Hematopoietic multipotent progenitor cell (in vitro differentiated cells): ENCODE measurements around the gene LEKR1. TPM values are rescaled to one million over a fixed set of nuclear protein-coding genes. Genes with fewer than 3 reads are reported as not detected.
"Not testable (repeated sequence)": the region's sequence is repeated elsewhere in the genome, so short reads cannot be mapped to it uniquely, and the experiment has no call there.

Experiments used
- DNase-seq, 3 donors: peaks; one replicate each; pipeline ENCODE4 v3.0.0-alpha.2; 2011 to 2015; ENCODE audit warnings: low read depth in 2 of 3, low spot score in 2 of 3
- total RNA-seq: library from RNA; depleted of rRNA; stranded (reverse); fragments of >200 nt; gene quantifications from one replicate; pipeline ENCODE4 v1.2.3, GENCODE V29; 2012

Gene LEKR1
- total RNA-seq, 1 donor = 1.1 TPM

DNA sequence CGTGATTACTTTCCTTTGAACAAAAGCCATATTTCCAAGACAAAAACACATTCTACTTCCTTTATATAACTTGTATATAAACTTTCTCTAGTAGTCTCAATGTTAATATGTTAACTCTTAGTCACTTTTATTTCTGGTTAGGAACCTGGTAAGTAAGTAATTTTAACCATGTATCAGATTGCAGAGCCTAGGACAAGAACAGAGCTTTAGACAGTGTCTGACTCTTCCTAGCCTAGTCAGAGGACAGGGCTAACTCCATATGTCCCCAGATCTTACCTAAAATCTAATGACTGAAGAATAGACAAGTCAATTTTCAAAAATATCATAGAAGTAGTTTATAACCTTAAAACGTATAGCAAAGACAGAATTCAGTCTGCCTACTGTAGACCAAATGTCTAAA is 8.3 kb downstream of the LEKR1 start:
- no peak for DNase-seq

- DNase-seq = no peak
Observed at GRCh38 chr3:156834962-156835535, 8.9 kb downstream of the LEKR1 start.

GRCh38 chr3:156836701-156837100 is 10.5 kb downstream of the LEKR1 start:
- DNase-seq = no peak

- DNase-seq = no peak
Observed at GRCh38 chr3:156837115-156837514, 11.0 kb downstream of the LEKR1 start.

DNA sequence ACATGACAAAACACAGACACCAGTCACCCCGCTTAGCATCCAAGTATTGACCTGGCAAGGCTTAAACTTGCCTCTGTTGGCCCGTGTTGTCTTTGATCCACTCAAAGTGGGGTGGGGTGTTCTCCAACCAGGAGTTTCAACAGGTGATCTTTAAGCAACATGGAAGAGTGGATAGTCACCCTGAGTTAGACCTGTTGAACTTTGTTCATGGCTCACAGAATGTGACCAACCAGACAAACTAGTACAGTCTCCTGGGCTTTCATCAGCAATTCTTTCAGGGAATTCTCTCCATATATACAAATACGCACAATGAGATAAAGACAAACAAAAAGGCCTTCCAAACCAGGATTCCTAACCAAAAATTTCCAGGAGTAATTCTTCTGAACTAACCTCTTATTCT is 11.9 kb downstream of the LEKR1 start:
- DNase-seq = no peak

DNA sequence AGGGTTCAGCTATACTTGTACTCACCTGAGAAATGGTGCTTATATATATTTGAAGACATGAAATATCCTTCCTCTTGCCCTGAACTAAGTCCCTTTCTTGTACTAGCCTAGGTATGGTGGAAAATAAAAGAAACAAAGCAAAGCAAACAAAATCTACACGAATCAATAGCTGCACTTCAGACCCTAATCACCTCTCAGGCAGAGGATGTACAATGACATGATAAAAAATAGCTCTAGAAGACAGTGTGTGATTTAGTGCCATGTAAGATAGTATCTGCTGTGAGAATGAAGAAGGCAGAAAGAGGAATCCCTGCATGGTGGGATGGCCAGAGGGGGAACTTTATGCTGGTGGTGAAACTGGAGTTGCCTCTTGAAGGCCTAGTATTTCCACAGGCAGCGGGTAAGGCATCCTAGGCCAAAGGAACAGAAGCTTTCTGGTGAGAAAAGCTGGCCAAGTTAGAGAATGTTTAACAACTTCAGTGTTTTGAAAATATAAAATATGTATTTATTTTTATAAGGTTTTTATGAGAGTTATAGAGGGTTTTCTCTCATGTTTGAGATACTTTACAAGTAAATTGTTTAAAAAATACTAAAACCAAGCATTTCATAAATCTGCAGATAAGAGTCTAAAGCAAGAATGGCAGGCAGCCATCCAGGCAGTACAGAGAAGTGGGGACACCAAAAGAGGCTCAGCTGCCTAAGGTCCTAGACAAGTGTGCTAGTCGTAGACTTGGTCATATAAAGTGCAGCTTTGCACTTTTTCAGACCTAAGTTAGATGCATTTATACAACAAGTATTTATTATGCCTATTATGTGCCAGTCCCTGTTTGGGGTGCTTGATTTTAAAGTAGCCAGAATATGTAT is 14.9 kb downstream of the LEKR1 start:
- DNase-seq = no peak

DNA sequence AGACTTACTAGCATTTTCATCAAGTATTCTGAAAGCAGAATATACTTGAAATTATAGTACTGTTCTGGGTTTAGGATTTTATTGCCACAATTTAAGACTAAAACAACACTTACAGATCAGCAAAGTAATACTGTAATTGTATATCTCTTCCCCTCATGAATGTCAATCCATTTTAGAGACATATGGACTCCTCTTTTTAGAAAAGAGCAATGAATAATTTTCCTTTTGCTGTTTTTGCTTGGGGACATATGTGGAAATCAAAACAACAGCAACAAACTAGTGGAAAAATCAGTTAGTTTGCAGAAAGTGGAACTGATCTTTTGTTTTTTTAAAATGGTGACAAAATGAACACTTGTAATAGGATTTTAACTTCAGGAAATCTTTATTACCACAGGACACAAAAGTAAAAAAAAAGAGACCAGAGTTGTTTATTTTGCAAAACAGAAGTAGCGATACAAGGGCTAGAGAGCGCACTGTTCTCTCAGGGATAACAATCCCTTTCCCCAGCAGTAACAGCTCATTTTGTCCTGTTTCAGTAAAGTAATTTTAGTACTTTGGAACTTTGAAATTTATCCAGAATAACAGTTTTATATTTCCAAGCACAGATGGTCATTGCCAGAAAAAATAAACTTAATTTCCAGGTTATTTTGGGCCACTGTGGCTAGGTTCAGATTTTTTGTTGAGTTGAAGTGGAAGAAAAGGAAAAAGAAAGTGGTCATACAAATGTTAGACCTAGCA is 17.1 kb downstream of the LEKR1 start:
- DNase-seq = no peak

DNA sequence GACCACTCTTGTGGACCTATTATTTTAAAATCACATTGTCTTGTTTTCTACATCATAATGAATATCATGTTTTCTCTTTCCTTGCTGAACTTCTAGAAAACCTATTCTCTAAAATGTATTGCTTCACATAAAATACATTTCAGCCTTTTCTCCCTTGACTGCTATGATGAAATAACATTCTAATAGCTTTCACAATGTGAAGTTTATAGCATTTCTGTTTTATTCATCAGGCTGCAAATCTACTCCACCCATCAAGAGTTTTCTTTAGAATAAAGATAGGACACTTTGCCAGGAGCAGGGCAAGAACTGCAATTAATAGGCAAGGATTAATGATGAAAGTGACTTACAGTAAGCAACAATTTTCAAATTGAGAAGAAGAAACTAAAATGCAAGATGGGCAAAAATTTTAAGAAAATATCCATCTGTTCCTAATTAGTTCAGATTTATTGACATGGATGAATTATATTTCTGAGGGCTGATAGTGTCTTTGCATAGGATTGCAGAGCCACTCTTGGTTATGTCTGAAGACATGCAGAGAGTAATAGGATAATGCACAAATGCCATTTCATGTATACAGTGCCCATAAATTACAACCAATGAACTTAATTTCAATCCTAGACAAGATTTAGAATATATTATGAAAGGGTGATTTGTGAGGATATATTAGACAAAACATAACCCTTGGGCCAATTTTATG is 21.7 kb downstream of the LEKR1 start:
- no peak for DNase-seq

DNA sequence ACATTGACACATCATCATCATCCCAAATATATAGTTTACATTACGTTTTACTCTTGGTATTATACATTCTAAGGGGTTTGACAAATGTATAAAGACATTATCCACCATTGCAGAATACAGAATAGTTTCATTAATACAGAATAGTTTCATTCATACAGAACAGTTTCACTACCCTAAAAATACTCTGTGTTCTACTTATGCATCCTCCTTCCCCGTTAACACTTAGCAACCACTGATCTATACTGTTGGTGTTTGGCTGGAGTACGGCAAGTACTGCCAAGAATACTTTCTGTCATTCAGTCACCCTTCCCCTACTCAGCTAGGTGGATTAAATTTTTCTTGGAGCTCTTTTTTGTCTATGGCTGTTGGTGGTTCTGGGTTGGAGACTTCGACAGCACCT is 33.4 kb downstream of the LEKR1 start:
- no peak for DNase-seq

GRCh38 chr3:156860873-156861272 is 34.7 kb downstream of the LEKR1 start:
- DNase-seq = no peak

GRCh38 chr3:156862338-156862737 is 36.2 kb downstream of the LEKR1 start:
- DNase-seq = no peak

DNA sequence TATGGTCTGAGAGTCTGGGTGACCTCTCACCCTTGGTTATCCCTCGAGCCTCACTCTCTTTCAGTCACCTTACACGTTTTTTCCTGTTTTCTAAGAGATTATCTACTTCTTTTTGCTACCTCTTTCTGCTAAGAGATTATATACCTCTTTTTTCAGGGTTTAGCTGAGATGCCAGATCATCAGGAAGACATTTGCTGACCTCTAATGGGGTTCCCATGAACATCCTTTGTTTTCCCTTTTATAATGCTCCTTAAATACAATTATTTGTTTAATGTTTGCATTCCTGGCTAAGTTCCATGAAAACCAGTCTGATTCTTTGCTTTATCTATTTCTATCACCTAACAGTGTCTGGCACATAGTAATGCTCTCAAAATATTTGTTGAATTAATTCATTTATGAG is 39.6 kb downstream of the LEKR1 start:
- DNase-seq = no peak

GRCh38 chr3:156867174-156867573 is 41.0 kb downstream of the LEKR1 start:
- DNase-seq = no peak

- no peak for DNase-seq
Observed at GRCh38 chr3:156867920-156868319, 41.8 kb downstream of the LEKR1 start.

DNA sequence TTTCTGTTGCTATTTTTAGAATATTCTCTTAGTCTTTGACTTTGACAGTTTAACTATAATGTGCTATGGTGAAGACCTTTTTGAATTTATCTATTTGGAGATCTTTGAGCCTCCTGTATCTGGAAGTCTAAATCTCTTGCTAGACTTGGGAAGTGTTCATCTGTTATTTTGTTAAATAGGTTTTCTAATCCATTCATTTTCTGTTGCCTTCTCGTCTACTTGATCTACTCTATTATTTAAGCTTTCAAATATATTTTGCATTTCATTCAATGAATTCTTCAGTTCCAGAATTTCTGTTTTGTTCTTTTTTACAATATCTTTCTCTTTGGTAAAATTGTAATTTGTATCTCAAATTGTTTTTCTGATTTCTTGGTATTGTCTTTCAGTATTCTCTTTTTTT is 47.8 kb downstream of the LEKR1 start:
- no peak for DNase-seq

DNA sequence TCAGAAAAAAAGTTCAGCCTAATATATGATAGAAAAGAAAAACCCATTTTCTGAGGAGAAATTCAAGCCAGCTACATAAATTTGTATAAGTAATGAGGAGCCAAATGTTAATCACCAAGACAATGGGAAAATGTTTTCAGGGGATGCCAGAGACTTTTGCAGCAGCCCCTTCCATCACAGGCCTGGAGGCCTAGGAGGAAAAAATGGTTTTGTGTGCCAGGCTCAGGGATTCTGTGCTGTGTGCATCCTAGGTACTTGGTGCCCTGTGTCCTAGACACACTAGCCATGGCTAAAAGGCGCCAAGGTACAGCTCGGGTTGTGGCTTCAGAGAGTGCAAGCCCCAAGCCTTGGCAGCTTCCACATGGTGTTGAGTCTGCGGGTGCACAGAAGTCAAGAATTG is 53.3 kb downstream of the LEKR1 start:
- DNase-seq = not testable (repeated sequence)

DNA sequence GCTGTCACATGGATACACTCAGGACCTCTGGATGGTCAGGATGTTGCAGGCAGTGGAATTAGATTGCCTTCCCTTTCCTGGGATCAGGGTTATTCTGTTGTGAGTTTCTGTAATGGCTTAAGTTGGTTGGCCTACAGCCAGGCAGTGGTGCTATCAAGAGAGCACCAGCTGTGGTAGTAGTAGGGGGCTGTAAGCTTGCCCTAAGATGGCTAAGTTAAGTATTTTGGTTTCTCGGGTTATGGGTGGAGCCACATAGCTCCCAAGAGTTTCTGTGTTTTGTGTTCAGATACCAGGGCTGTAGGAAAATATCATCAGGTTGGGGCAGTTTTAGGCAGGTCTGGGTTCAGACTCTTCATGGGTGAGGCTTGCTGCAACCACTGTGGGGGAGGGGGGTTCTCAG is 59.6 kb downstream of the LEKR1 start:
- DNase-seq = no peak

GRCh38 chr3:156888176-156888575 is 62.0 kb downstream of the LEKR1 start:
- DNase-seq = no peak

DNA sequence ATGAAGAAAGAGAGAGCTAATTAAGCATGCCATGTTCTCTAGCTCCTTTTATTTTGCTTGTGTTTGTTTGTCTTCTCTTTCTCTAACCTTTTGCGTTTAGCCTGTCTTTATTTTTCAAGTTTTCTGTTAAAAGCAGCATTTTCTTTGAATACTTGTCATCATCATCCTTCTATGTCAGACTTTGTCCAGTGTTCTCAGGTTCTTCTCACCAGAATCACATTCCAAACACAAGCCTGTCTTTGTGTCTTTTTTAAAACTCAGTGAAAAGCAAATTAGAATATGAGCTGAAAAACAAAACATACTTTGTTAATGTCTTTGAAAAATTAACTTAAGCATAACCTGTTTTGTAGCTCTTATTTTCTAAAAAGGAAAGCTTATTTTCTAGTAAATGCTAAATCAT is 62.4 kb downstream of the LEKR1 start:
- DNase-seq = no peak

GRCh38 chr3:156892701-156893100 is 66.5 kb downstream of the LEKR1 start:
- DNase-seq = no peak

- not testable (repeated sequence) for DNase-seq
Observed at GRCh38 chr3:156895374-156895773, 69.2 kb downstream of the LEKR1 start.
